ENCODE data around the gene GARIN5B.

The GARIN5B gene

DNA sequence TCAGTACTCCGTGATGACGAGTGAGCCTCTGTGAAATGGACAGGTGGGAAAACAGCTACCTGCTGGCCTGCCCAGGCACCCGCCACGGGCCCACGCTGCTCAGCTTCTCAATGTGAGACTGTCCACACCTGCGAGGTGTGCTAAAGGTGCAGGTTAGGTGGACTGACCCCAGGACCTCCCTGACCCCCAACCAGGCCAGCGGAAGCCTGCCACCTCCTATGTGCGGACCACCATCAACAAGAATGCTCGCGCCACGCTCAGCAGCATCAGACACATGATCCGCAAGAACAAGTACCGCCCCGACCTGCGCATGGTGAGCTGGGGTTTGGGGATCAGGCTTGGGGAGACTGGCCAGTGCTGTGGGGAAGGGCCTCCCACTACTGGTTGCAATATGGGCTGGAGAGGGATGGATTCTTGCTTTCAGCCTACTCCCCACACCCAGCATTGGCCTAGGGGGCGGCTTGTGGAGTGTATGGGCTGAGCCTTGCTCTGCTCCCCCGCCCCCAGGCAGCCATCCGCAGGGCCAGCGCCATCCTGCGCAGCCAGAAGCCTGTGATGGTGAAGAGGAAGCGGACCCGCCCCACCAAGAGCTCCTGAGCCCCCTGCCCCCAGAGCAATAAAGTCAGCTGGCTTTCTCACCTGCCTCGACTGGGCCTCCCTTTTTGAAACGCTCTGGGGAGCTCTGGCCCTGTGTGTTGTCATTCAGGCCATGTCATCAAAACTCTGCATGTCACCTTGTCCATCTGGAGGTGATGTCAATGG is 24.9 kb upstream of the GARIN5B start:
- DNase-seq: no peak

DNA sequence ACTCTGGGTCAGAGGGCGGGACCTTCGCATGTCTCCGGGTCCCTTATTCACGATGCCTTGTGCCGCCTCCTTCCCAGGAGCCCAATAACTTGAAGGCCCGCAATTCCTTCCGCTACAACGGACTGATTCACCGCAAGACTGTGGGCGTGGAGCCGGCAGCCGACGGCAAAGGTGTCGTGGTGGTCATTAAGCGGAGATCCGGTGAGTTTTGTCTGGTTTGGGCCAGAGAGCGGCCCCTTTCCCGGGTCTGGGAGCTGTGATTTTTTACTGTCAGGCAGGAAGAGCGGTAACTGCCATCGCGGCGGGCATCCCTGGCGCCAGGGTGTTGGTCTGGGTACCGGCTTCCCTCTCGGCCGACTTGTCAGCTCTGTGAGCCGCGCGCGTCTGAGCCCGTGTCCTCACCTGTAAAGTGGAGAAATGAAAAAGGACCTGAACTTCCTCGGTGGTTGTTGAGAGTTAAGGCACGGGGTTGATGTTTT is 23.5 kb upstream of the GARIN5B start:
- DNase-seq: peak; percentile 49

GRCh38 chr19:55385724-55386492 is 22.8 kb upstream of the GARIN5B start, which contains the start of gene RPL28:
Gene RPL28 (plus strand): TSS chr19:55385932. CDS start chr19:55386358, 426 bp downstream.
- DNase-seq: peak; percentile 99

GRCh38 chr19:55384920-55385723 is 22.1 kb upstream of the GARIN5B start:
- peak; percentile 98 for DNase-seq

DNA sequence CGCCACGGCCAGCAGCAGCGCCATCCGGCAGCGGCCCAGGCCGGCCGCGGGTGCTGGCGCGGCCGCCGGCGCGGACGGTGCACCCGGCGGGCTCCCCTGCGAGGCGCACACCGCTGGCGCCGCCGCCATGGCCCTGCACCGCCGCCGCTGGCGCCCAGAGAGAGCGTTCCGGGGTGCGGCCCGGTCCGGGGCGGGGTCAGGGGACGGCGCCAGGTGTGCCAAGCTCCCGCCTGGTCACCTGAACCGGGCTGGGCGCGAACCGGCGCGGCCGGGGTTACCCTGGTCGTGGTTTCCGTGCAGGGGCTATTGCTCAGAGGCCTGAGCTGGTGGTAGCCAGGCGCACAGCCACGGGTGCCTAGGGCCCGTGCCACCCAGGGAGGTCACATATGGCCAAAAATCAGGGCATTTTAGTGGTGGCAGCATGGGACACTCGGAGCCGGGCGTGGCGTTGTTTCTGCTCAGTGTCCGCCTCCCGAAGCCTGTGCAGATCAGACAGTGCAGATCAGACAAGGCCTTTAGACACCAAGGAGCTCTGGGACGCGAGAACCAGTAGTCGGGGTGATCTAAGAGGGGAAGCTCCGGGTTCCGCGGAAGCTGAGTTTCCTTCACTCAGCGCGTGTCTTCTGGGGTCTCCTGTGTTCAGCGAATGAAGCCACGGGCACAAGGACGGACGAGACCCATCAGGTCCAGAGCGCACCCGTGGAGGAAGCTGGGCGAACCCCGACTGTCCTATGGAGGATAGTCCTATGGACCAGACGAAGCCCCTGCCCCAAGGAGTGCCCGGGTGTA is 21.3 kb upstream of the GARIN5B start, which contains the start of gene TMEM238:
Gene TMEM238, minus strand, starts transcription at position 162 of the 789 bp plus-strand sequence. Its CDS starts 33 bp downstream, at position 129.
- DNase-seq: peak; percentile 85

DNA sequence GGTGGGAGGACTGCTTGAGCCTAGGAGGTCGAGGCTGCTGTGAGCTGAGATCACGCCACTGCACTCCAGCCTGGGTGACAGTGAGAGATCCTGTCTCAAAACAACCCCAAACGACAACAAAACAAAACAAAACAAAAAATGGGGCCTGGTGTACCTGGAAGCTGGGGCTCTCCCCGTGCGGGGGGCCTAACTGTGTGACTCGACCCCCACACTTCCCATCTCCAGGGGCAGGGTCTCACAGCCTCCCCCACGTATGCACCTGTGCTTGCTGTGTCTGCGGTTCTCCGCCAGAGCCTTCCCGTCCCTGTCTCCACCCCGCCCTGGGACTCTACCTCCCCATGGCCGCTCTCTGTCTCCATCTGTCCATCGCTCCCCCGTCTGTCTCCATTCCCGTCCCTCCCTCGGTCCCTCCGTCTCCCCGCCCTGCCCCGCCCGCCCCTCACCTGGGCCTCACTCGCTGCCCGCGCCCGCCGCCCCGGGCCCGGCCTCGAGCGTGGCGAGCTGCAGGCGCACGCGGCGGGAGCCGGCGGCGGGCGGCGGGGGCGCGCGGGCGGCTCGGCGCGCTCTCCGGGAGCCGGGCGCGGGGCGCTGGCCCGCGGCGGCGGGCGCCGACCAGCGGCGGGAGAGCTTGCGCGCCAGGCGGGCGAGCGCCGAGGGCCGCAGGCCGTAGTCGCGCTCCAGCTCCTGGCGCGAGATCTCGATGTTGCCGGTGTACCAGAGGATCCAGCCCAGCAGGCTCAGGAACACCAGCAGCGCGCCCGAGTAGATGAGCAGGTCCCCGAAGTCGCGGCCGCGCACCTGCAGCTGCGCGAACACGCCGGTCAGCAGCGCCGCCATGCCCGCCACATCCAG is 20.4 kb upstream of the GARIN5B start:
- DNase-seq: peak; percentile 90

- no peak for DNase-seq
These were observed 19.5 kb upstream of the GARIN5B start for GRCh38 chr19:55382522-55383054.

DNA sequence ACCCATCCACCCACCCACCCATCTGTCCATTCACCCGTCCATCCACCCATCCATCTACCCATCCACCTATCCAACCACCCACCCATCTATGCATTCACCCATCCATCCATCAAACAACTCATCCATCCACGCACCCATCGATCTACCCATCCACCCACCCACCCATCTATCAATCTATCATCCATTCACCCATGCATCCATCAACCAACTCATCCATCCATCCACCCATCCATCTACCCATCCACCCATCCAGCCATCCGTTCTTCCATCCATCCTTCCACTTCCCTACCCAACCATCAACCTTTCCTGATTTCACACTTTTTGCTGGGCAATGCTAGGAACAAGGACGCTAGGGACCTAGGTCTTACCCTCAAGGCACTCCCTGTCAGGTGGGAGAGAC is 19.0 kb upstream of the GARIN5B start:
- no peak for DNase-seq

DNA sequence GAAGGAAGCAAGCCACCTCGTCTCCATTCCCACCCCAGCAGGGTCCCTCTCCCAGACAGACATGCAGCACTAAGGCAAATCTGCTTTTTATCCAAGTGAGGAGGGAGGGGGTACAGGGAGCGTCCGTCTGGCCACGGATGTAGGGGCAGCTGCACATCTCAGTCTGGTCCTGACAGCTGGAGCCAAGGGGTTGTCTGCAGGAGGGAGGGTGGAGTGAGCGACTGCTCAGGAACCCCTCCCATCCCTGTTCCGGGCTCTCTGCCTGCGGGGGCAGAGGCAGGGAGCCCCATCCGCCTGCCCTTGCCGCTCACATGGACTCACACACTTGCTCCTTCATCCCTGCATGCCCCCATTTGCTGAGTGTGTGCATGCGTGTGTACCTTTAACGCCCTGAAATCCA is 16.1 kb upstream of the GARIN5B start:
- DNase-seq: no peak

DNA sequence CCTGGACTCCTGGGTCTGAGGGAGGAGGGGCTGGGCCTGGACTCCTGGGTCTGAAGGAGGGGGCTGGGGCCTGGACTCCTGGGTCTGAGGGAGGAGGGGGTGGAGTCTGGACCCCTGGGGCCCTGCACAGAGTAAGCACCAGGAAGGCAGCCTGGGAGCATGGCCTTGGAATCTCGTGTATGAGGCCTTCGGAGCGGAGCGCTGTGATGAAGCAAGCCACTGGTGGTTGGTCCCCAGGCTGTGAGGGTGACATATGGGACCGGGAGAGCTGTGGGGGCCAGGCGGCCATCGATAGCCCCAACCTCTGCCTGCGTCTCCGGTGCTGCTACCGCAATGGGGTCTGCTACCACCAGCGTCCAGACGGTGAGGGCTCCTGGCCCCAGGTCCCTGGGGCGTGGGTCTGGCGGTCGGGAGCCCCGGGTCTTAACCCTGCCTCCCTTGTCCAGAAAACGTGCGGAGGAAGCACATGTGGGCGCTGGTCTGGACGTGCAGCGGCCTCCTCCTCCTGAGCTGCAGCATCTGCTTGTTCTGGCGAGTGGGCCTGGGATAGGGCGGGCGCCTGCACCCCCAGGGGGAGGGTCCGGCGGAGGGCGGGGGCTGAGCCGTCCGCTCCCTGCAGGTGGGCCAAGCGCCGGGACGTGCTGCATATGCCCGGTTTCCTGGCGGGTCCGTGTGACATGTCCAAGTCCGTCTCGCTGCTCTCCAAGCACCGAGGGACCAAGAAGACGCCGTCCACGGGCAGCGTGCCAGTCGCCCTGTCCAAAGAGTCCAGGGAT is 14.5 kb upstream of the GARIN5B start:
- peak; percentile 72 for DNase-seq

DNA sequence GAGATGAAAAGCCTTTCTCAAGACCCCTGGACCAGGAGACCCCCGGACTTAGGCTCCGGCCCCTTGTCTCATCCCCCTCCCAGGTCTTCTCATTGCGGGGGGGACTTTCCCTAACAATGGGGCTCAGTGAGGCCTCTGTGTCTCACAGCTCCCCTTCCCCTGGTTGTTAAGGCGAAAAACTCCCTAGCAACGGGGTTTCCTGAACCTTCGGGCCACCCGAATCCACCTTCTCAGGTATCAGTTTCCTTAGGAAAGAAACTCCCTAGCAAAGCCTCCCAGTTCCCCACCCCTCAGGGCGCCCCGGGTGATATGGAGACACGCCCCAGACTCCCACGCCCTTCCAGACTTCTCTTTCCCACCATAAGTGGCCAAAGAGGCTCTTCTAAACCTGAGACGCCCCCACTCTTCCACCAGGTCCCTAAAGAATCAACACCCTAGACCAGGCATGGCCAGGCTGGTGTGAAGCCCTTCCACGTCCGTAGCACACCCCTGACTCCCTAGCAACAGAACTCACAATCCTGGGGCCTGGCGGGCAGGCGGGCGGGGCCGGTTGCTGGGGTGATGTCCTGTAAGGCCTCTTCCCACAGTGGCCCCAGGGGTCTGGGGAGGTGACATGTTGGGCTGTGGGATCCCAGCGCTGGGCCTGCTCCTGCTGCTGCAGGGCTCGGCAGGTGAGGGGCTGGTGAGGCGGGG is 13.3 kb upstream of the GARIN5B start, which contains the start of gene TMEM190:
Gene TMEM190, plus strand, starts transcription at position 586 of the 693 bp plus-strand sequence. Its CDS starts 28 bp downstream, at position 614.
- DNase-seq: peak; percentile 54

- DNase-seq: peak; percentile 51
These were observed 11.1 kb upstream of the GARIN5B start for GRCh38 chr19:55373993-55374757.

DNA sequence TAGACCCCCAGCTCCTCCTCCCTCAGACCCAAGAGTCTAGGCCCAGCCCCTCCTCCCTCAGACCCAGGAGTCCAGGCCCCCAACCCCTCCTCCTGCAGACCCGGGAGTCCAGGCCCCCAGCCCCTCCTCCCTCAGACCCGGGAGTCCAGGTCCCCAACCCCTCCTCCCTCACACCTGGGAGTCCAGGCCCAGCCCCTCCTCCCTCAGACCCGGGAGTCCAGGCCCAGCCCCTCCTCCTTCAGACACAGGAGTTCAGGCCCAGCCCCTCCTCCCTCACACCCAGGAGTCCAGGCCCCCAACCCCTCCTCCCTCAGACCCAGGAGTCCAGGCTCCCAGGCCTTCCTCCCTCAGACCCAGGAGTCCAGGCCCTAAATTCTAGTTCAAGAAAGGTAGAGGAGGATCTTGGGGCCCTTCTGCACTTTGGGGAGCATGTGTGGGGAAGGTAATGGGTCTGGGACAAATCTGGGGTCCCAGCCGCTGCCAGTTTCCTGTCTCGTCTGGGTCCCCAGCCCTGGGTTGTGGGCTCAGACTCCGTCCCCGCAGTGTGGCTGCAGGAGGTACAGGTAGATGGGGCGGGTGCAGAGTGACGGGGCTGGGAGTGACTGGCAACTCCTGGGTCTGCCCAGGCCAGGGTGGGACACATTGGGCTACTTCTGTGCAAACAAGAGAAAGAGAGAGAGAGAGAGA is 10.4 kb upstream of the GARIN5B start:
- no peak for DNase-seq

- peak; percentile 56 for DNase-seq
These were observed 9.4 kb upstream of the GARIN5B start for GRCh38 chr19:55372316-55373081.

DNA sequence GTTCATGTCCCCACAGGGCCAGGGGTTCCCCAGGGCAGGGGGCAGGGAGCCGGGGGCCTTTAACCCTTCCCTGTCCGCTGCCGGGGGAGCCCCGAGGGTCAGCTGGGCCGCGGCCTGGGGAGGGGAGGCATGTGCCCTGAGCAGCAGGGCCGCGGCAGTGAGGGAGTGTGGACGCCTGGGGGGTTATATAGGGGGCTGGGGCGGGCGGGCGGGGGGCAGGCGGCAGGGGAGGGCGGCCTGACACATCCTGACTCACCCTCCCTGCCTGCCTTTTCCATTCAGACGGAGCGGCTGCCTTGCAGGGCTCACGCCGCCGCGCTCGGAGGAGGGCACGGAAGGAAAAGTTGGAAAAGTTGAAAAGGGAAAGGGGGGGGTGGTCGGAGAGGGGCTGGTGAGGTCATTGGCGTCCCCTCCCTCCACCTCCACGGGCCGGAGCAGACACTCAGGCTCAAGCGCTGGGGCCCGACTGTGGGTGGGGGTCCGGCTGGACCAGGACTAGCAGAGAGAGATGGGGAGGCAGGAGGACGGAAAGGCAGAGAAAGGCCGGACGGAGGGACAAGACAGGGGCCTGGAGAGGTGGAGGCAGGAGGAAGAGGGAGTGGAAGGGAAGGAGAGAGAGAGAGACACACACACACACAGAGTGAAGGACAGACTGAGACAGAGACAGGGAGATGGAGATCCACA is 7.4 kb upstream of the GARIN5B start, which contains the start of gene IL11:
Gene IL11, minus strand, starts transcription at position 159 of the 684 bp plus-strand sequence. Its CDS starts 153 bp downstream, at position 6.
- peak; percentile 31 for DNase-seq

GRCh38 chr19:55369653-55370304 is 6.7 kb upstream of the GARIN5B start:
- peak; percentile 81 for DNase-seq
